ENCODE results near the gene VEPH1.

VEPH1 gene

DNA sequence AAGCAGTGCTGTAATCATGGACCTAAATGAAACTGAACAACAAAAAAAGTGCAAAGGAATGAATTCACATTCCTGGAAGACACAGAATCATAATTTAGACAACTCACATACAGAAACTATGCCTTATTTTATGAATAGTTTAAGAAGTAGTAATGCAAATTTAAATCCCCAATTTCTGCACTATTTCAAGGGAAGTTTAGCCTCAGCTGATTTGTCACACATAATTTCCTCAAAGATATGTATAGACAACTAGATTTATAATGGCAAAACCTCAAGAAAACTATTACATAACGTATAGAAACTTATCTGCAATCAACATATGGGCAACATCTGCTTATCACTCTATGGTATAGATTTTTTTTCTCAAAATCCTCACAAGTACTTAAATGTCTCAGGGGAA is 74.4 kb downstream of the VEPH1 start:
- no peak for DNase-seq (ENCODE audit: low read depth)

DNA sequence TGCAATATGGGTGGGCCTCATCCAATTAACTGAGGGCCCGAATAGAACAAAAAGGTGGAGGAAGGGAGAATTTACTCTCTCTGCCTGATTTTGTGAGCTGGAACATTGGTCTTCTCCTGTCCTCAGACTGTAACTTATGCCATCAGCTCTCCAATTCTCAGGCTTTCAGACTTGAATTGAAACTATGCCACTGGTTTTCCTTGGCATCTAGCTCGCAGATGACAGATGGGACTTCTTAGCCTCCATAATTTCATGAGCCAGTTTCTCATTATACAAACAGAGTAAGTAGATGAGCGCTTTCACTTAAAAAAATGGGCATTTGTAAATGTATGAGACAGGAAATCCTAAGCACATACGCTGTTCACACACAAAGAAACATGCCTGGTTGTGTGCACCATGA is 75.3 kb downstream of the VEPH1 start:
- DNase-seq (ENCODE audit: low read depth) = no peak

GRCh38 chr3:157423337-157423736 is 79.9 kb downstream of the VEPH1 start:
- no peak for DNase-seq (ENCODE audit: low read depth)

- no peak for DNase-seq (ENCODE audit: low read depth)
Observed at GRCh38 chr3:157420606-157421130, 82.5 kb downstream of the VEPH1 start.

GRCh38 chr3:157418104-157418503 is 85.1 kb downstream of the VEPH1 start:
- no peak for DNase-seq (ENCODE audit: low read depth)

DNA sequence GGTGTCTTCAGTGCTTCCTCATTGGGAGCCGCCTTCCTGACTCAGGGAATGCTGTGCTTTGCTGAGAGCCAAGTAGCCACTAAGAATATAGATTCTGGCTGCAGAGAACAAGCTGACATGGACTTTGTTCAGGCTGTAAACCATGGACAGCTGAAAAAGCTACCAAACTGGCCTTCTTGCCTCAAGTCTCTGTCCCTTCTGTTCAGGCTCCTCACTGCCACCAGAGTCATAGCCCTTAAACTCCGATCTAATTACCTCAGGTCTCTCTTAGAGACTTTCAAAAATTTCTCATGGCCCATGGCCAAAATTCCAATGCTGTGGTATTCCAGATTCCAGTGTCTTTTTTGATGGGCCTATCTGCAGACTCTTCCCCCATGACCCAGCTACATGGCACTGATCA is 86.0 kb downstream of the VEPH1 start:
- no peak for DNase-seq (ENCODE audit: low read depth)

- DNase-seq (ENCODE audit: low read depth) = no peak
Observed at GRCh38 chr3:157416347-157417087, 86.7 kb downstream of the VEPH1 start.

DNA sequence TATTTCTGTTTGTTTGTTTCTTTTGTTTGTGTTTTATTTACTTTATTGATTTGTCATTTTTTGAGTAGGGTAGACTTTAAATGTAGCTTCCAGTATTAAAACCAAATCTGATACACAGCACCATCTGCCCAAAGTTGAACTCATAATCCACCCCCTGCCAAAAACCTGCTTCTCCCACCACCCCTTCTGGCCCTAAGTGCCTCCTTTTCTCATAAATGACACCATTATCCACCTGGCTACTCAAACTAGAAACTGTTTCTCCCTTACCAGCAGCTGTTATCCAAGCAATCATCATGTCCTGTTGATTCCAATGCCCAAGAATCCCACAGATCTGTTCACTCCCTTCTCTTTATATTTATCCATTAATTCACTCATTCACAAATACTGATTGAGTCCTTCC is 88.4 kb downstream of the VEPH1 start:
- no peak for DNase-seq (ENCODE audit: low read depth)

GRCh38 chr3:157412323-157412855 is 90.8 kb downstream of the VEPH1 start:
- no peak for DNase-seq (ENCODE audit: low read depth)

- DNase-seq (ENCODE audit: low read depth) = no peak
Observed at GRCh38 chr3:157410945-157411344, 92.3 kb downstream of the VEPH1 start.

- DNase-seq (ENCODE audit: low read depth) = no peak
Observed at GRCh38 chr3:157409516-157409915, 93.7 kb downstream of the VEPH1 start.

DNA sequence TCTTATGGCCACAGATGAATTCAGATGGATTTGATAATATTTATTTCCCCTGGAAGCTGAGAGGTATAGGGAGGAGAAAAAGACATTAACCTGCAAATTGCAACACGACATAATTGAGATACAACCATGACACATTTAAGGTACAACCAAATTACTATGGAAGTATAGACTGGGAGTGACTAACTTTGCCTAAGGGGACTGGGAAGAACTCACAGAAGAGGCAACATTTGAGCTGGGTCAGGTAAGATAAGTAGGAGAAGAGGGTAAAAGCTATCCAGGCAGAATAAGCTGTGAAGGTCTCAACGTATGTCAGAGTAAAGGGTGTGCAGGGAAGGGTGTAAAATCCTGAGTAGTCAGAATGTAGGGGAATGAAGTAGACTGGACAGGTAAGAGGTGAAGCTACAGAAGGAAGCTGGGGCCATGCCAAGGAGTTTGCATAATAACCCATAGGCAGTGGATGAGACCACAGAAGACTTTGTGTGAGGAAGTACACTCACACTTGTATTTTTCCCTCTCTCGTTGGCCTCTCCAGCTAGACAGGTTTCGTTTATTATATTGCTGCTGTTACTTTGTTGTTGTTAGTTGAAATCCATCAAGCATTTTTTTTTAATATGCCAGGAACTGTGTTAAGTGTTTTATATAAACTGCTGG is 94.6 kb downstream of the VEPH1 start:
- no peak for DNase-seq (ENCODE audit: low read depth)

GRCh38 chr3:157407769-157408168 is 95.4 kb downstream of the VEPH1 start:
- DNase-seq (ENCODE audit: low read depth) = no peak

- DNase-seq (ENCODE audit: low read depth) = no peak
Observed at GRCh38 chr3:157406394-157406793, 96.8 kb downstream of the VEPH1 start.

DNA sequence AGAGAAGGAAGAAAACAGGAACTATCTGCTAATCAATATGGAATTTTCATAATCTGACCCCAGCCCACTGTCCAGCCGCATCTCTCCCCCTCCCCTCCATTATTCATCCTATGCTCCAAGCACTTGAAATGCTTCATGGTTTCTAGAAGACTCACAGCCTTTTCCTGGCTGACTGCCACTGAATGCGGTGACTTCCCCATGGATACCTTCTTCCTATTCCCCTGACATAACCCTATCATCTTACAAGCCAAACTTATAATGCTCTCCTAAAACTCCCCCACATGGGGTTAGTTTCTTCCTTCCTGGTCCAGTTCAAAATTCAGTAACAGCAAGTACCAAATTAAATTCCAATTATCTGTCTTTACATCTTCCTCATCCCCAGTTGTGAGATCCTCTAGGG is 97.8 kb downstream of the VEPH1 start:
- no peak for DNase-seq (ENCODE audit: low read depth)

DNA sequence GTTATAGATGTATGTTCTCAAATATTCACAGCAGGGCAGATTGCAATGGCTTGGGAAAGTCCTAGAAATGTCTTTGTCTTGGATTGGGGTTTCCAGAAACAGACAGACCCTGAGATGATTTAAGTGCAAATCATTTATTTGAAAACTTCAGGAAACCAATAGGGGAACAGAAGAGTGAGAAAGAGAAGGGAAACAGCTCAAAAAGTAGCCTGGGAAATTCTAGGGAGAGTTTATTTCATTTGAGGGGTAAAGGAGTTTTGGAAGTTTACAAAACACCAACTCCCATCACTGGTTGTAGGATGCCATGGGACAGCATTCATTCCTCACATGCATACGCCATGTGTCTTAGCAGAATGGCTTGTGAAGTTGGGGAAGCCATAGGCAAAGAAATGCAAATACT is 98.8 kb downstream of the VEPH1 start:
- DNase-seq (ENCODE audit: low read depth) = no peak

DNA sequence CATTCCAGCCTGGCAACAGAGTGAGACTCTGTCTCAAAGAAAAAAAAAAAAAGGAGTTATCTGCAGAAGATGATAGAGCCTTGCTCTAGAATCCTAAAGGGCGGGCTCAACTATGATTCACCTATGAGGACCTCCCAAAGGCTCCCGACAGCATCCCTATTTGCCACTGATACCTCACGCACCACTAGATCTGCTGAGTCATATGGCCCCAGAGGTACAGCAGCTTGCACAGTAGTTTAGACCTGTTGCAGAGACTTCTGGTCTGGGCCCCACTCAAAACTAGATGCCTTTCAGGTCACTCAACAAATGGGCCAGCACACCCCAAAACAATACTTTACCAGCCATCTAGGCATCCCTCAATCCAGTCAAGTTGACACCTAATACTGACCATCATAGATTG is 104.6 kb downstream of the VEPH1 start:
- DNase-seq (ENCODE audit: low read depth) = no peak

- no peak for DNase-seq (ENCODE audit: low read depth)
Observed at GRCh38 chr3:157394411-157394810, 108.8 kb downstream of the VEPH1 start.

GRCh38 chr3:157393113-157393512 is 110.1 kb downstream of the VEPH1 start:
- no peak for DNase-seq (ENCODE audit: low read depth)

GRCh38 chr3:157392104-157392503 is 111.1 kb downstream of the VEPH1 start:
- no peak for DNase-seq (ENCODE audit: low read depth)

GRCh38 chr3:157390713-157391515 is 112.3 kb downstream of the VEPH1 start:
- DNase-seq (ENCODE audit: low read depth) = no peak

GRCh38 chr3:157388976-157389375 is 114.2 kb downstream of the VEPH1 start:
- DNase-seq (ENCODE audit: low read depth) = no peak

Measured in T-helper 22 cell (primary cell).